ENCODE results near the gene NR3C2. TPM values are rescaled to one million over a fixed set of nuclear protein-coding genes. Genes with fewer than 3 reads are reported as not detected.
A peak's percentile ranks its signal among the peaks of the same experiment; 100 is the strongest.

The NR3C2 gene
- total RNA-seq, 2 donors from 2014 or later: 41.0 to 42.5 TPM

DNA sequence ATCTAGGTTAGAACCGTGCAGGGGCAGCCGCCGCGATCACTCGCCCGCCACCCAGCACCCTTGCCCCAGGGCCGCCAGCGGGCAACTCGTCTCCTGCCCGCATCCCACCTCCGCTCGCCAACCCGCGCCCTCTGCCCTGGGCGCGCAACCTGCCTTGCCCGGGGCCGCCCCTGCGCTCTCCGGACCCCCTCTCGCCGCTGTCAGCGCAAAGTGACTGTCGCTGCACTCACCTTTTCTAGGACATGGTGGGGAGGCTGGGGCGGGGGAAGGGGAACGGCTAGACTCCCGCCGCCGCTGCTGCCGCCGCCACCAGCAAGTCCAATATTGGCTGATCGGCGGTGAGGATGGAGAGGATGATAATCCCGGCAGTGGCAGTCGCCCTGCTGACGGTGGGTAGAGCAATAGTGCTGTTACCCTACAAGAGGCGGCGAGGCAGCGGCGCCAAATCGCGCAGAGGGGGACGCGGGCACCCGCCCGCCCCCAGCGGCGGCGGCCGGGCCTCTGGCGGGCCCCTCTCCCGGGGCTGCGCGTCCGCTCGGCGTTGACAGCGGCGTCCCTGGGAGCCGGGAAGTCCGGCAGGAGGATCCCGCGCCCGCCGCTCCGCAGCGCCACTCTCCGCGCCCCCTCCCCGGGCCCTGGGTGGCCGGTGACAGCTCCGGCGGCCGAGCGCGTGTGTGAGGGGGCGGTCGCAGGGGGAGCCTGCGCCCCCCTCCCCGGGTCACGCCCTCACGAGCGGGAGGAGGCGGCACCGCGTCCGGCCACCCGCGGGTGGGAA lies 2.3 kb upstream of the NR3C2 start:
- H3K27ac Mint-ChIP-seq: peak overlapping the region; percentile 100
- no peaks in the 10 kb centered on the region for H3K36me3 Mint-ChIP-seq (ENCODE audit: low read depth)
- DNase-seq: peak; percentile 44 to 46 (median 45)

GRCh38 chr4:148443512-148444295 lies 1.5 kb upstream of the NR3C2 start:
- no peak for ATAC-seq
- Mint-ChIP-seq H3K27ac (peak overlapping the region; percentile 100), H3K4me3 (peak overlapping the region; percentile 98), H3K4me1 (peaks cover 42% of the 10 kb centered on the region), H3K27me3 (no peaks in the 10 kb centered on the region), H3K36me3 (ENCODE audit: low read depth) (no peaks in the 10 kb centered on the region)
- DNase-seq: peak; percentile 17 to 25 (median 20)
- no peaks in the 10 kb centered on the region for H3K9me3 ChIP-seq (ENCODE audit: control insufficient read depth, low read length, poor library complexity, severe bottlenecking)

More for the DNA sequence above, 2.3 kb upstream of the NR3C2 start:
- ATAC-seq: peak; percentile 16
- Mint-ChIP-seq H3K27me3 (no peaks in the 10 kb centered on the region), H3K4me3 (peak overlapping the region; percentile 98), H3K4me1 (peaks cover 38% of the 10 kb centered on the region)
- no peaks in the 10 kb centered on the region for H3K9me3 ChIP-seq (ENCODE audit: control insufficient read depth, low read length, poor library complexity, severe bottlenecking)

DNA sequence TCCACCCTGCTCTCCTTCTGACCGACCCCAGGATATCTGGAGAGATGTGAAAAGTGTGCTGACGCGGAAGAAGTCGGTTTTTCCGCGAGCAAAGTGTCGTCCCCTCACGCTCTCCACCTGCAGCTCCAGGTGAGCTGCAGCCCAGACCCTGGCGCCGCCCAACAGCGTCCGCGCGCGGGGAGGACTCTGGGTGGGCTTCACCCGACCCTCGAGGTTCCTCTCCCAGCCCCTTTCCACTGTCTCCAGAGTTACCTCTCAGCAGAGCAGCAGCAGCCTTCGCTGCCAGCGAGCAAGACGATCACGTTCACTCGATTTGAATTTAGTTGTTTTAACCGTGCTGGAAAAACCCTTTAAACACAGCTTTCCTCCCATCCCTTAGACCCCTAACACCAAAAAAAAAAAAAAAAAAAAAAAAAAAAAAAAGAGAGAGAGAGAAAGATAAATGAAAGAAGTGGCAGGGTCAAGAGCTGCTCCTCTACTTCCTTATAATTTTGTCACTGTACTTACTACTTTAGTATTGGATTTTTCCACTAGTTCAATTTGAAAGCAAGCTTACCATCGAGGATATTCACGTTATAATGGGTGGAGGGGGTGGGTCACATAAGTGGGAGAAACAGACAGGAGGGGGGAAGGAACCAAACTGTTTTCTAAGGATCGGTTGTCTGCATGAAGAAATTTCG lies 758 bp upstream of the NR3C2 start:
- H3K9me3 ChIP-seq (ENCODE audit: control insufficient read depth, low read length, poor library complexity, severe bottlenecking): no peaks in the 10 kb centered on the region
- no peaks in the 10 kb centered on the region for H3K36me3 Mint-ChIP-seq (ENCODE audit: low read depth)
- H3K4me1 Mint-ChIP-seq: peaks cover 42% of the 10 kb centered on the region
- peak overlapping the region; percentile 100 for H3K27ac Mint-ChIP-seq
- peak overlapping the region; percentile 98 for H3K4me3 Mint-ChIP-seq
- no peaks in the 10 kb centered on the region for H3K27me3 Mint-ChIP-seq
- DNase-seq: no peak
- peak; percentile 2 for ATAC-seq

DNA sequence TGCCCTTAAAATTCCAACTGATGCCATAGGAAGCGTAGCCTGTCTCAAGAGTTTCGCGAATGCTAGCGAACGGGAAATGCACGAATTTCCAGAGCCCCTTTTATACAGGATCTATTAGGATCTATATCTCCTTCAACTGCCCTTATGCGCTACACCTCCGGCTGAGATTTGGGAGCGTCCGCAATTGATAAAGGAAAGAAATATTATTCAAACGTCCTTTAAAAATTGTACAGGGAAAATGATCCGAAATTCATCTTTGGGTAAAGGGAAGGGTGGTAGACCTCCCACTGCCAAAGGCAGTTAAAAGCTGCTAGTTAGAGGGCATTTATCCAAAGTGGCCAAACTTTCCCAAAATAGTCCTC lies 609 bp downstream of the NR3C2 start:
- H3K36me3 Mint-ChIP-seq (ENCODE audit: low read depth): no peaks in the 10 kb centered on the region
- H3K4me3 Mint-ChIP-seq: peak overlapping the region; percentile 98
- no peaks in the 10 kb centered on the region for H3K9me3 ChIP-seq (ENCODE audit: control insufficient read depth, low read length, poor library complexity, severe bottlenecking)
- H3K27ac Mint-ChIP-seq: peak overlapping the region; percentile 100
- no peaks in the 10 kb centered on the region for H3K27me3 Mint-ChIP-seq
- DNase-seq (no peak), ATAC-seq (no peak)
- peaks cover 40% of the 10 kb centered on the region for H3K4me1 Mint-ChIP-seq

DNA sequence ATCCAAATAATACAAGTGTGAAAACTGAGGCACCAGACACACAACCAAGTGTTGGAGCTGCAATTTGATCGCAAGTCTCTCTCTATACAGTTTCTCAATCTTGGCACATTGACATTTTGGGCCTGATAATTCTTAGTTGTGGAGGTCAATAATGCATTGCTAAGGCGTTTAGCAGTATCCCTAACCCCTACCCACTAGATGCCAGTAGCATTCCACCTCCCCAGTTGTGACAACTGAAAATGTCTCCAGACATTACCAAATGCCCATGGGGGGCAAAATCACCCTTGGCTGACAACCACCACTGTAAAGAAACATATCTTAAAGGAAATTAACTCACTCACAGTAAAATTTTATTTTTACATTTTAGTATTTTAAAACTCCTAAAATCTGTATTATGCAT lies 4.2 kb downstream of the NR3C2 start:
- H3K4me1 Mint-ChIP-seq: peaks cover 49% of the 10 kb centered on the region
- no peak for DNase-seq
- no peak for ATAC-seq
- no peak overlapping the region for H3K27ac Mint-ChIP-seq
- no peaks in the 10 kb centered on the region for H3K9me3 ChIP-seq (ENCODE audit: control insufficient read depth, low read length, poor library complexity, severe bottlenecking)
- H3K4me3 Mint-ChIP-seq: no peak overlapping the region
- no peaks in the 10 kb centered on the region for H3K27me3 Mint-ChIP-seq
- no peaks in the 10 kb centered on the region for H3K36me3 Mint-ChIP-seq (ENCODE audit: low read depth)

DNA sequence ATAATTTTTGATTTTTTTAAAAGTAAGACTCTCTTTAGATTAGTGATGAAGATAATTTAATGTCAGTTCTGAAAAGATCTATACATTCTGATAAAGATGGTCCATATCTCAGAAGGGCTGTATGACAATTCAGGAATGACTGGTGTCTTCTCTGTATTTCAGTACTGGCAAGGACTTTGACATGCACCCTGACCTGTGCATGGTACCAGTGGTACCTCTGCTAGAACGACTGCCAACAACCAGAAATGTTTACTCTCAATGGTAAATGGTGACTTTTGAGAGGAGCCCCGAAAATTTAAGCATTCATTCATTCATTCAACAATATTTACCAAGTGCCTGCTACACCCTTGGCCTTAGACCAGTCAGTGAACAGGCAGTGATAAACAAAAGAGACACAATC lies 4.8 kb downstream of the NR3C2 start:
- no peak for ATAC-seq
- DNase-seq: no peak
- H3K4me3 Mint-ChIP-seq: no peak overlapping the region
- H3K27ac Mint-ChIP-seq: no peak overlapping the region
- no peaks in the 10 kb centered on the region for H3K9me3 ChIP-seq (ENCODE audit: control insufficient read depth, low read length, poor library complexity, severe bottlenecking)
- H3K27me3 Mint-ChIP-seq: no peaks in the 10 kb centered on the region
- H3K4me1 Mint-ChIP-seq: peaks cover 49% of the 10 kb centered on the region
- no peaks in the 10 kb centered on the region for H3K36me3 Mint-ChIP-seq (ENCODE audit: low read depth)

DNA sequence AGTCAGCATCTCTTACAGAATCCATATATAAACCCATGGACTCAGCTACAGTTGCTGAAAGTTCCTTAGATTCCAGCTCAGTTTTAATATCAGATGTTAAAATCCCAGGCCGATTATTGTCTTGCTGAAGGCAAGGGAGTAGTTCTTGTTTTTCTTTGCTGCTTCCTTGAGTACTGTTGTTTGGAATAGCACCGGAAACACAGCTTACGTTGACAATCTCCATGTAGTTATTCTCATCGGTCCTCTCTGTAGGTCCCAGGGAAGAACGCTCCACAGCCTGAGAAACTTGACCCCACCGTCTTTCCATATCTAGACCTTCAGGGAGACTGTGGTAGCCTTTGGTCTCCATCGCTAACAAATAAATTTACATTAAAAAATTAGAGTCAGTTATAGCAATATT lies 5.7 kb downstream of the NR3C2 start:
- H3K36me3 Mint-ChIP-seq (ENCODE audit: low read depth): no peaks in the 10 kb centered on the region
- ATAC-seq: no peak
- H3K9me3 ChIP-seq (ENCODE audit: control insufficient read depth, low read length, poor library complexity, severe bottlenecking): no peaks in the 10 kb centered on the region
- DNase-seq: no peak
- H3K27me3 Mint-ChIP-seq: no peaks in the 10 kb centered on the region
- peaks cover 51% of the 10 kb centered on the region for H3K4me1 Mint-ChIP-seq
- no peak overlapping the region for H3K27ac Mint-ChIP-seq
- H3K4me3 Mint-ChIP-seq: no peak overlapping the region

- H3K4me1 Mint-ChIP-seq: peaks cover 52% of the 10 kb centered on the region
- no peaks in the 10 kb centered on the region for H3K27me3 Mint-ChIP-seq
- no peak for ATAC-seq
- no peaks in the 10 kb centered on the region for H3K36me3 Mint-ChIP-seq (ENCODE audit: low read depth)
- no peak for DNase-seq
- H3K4me3 Mint-ChIP-seq: peak overlapping the region; percentile 31
- no peaks in the 10 kb centered on the region for H3K9me3 ChIP-seq (ENCODE audit: control insufficient read depth, low read length, poor library complexity, severe bottlenecking)
- peak overlapping the region; percentile 45 for H3K27ac Mint-ChIP-seq
These were observed 6.4 kb downstream of the NR3C2 start for GRCh38 chr4:148435654-148436406.

DNA sequence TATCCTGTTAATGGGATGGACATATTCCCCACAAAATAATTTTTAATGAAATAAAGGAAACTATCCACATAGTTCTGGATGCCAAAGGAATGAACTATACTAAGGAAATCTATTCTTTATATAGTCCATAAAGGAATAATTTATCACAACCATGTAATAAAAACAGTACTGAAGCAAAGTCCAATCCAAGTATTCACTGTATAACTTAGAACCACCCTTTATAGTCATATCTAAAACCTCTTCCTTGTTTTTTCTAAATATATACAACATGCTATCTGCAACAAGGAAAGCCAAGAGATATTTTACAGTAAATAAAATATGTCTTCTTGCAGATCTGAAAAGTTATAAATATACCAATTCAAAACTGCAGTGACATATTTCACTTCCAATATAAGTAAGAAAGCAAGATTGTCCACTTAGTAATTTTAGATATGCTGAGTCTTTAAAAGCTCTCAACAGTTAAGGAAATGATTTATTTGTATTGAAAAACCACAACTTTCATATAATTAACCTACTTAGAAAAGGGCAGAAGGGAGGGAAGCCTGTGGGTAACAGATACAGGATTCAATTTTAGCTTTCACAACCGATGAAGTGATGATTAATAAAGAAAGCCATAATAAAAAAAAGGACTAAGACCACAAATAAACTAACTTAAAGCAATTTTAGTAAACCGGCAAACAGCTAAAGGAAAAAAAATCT lies 8.0 kb downstream of the NR3C2 start:
- peak; percentile 51 for ATAC-seq

GRCh38 chr4:148431401-148431800 lies 10.8 kb downstream of the NR3C2 start:
- no peak overlapping the region for H3K27ac Mint-ChIP-seq
- DNase-seq (no peak), ATAC-seq (no peak)
- no peaks in the 10 kb centered on the region for H3K9me3 ChIP-seq (ENCODE audit: control insufficient read depth, low read length, poor library complexity, severe bottlenecking)
- no peak overlapping the region for H3K4me3 Mint-ChIP-seq
- no peaks in the 10 kb centered on the region for H3K36me3 Mint-ChIP-seq (ENCODE audit: low read depth)
- peaks cover 60% of the 10 kb centered on the region for H3K4me1 Mint-ChIP-seq
- H3K27me3 Mint-ChIP-seq: no peaks in the 10 kb centered on the region

More for the DNA sequence above, 8.0 kb downstream of the NR3C2 start:
- Mint-ChIP-seq H3K4me1 (peaks cover 46% of the 10 kb centered on the region), H3K27me3 (no peaks in the 10 kb centered on the region), H3K36me3 (ENCODE audit: low read depth) (no peaks in the 10 kb centered on the region), H3K4me3 (peak overlapping the region; percentile 73), H3K27ac (peak overlapping the region; percentile 2)
- no peak for DNase-seq
- H3K9me3 ChIP-seq (ENCODE audit: control insufficient read depth, low read length, poor library complexity, severe bottlenecking): no peaks in the 10 kb centered on the region

DNA sequence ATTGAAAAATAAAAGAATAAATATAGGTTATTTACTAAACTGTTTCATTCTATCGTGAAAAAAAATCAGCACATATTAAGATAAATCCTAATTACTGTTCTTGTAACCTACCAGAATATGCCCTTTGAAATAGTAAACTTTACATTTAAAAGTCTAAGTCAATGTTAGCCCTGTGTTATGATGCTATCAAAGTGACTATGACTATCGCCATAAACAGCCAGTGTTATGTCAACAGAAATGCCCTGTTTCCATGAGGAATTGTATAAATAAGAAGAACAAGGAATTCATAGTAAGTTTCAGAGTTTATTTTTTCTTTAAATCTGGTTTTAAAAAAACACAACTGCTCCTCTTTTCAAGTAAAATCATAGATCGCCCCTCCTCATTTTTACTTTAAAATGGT lies 11.4 kb downstream of the NR3C2 start:
- Mint-ChIP-seq H3K4me1 (peaks cover 61% of the 10 kb centered on the region), H3K27me3 (no peaks in the 10 kb centered on the region), H3K36me3 (ENCODE audit: low read depth) (no peaks in the 10 kb centered on the region), H3K27ac (no peak overlapping the region), H3K4me3 (peak overlapping the region; percentile 1)
- ATAC-seq: no peak
- DNase-seq: no peak
- H3K9me3 ChIP-seq (ENCODE audit: control insufficient read depth, low read length, poor library complexity, severe bottlenecking): no peaks in the 10 kb centered on the region

- H3K27ac Mint-ChIP-seq: peak overlapping the region; percentile 32
- no peak for DNase-seq
- no peak overlapping the region for H3K4me3 Mint-ChIP-seq
- peaks cover 55% of the 10 kb centered on the region for H3K4me1 Mint-ChIP-seq
- no peaks in the 10 kb centered on the region for H3K27me3 Mint-ChIP-seq
- H3K9me3 ChIP-seq (ENCODE audit: control insufficient read depth, low read length, poor library complexity, severe bottlenecking): no peaks in the 10 kb centered on the region
- H3K36me3 Mint-ChIP-seq (ENCODE audit: low read depth): peaks cover 2% of the 10 kb centered on the region
- no peak for ATAC-seq
These were observed 13.0 kb downstream of the NR3C2 start for GRCh38 chr4:148429206-148429605.

All from T-helper 17 cell (primary cell).